Karpas-422 (cell line): Measurements from ENCODE around the gene BCHE. TPM values are rescaled to one million over a fixed set of nuclear protein-coding genes. Genes with fewer than 3 reads are reported as not detected.

Experiments used
- DNase-seq: peaks from one replicate; pipeline ENCODE4 v3.0.0-alpha.2; 2015
- H2AFZ ChIP-seq: fragments of 200-600 bp; sonication (generic); 2 replicates; pipeline ENCODE4 v1.6.1; 2014; ENCODE audit warnings: antibody characterized with exemption, low read length, mixed read lengths
- H3K27ac ChIP-seq: fragments of 200-600 bp; sonication (generic); 2 replicates; pipeline ENCODE4 v1.5.1; 2014; ENCODE audit warnings: mild to moderate bottlenecking, low read length, moderate library complexity
- H3K27me3 ChIP-seq: fragments of 200-600 bp; sonication (generic); 2 replicates; pipeline ENCODE4 v1.6.1; 2014; ENCODE audit warnings: low read length, mixed read lengths
- H3K36me3 ChIP-seq: fragments of 200-600 bp; sonication (generic); 2 replicates; pipeline ENCODE4 v1.6.1; 2014; ENCODE audit warnings: low read length, mixed read lengths; ENCODE audit not compliant: insufficient read depth
- H3K4me1 ChIP-seq: fragments of 200-600 bp; sonication (generic); 2 replicates; pipeline ENCODE4 v1.6.1; 2014; ENCODE audit warnings: mild to moderate bottlenecking, low read length, mixed read lengths
- H3K4me2 ChIP-seq: fragments of 200-600 bp; sonication (generic); 2 replicates; pipeline ENCODE4 v1.6.1; 2014; ENCODE audit warnings: low read length, low read depth, mild to moderate bottlenecking; ENCODE audit not compliant: poor library complexity, severe bottlenecking
- H3K4me3 ChIP-seq: fragments of 200-600 bp; sonication (generic); 2 replicates; pipeline ENCODE4 v1.5.1; 2014; ENCODE audit warnings: mild to moderate bottlenecking, antibody characterized with exemption, low read length, mixed read lengths
- H3K79me2 ChIP-seq: fragments of 200-600 bp; sonication (generic); 2 replicates; pipeline ENCODE4 v1.6.1; 2014; ENCODE audit warnings: mild to moderate bottlenecking, low read length, mixed read lengths
- H3K9ac ChIP-seq: fragments of 200-600 bp; sonication (generic); 2 replicates; pipeline ENCODE4 v1.6.0; 2014; ENCODE audit warnings: low read length
- H3K9me2 ChIP-seq: fragments of 200-600 bp; sonication (generic), shearing (Covaris generic); replicated peaks from 2 replicates; pipeline ENCODE4 v1.6.0; 2014; ENCODE audit warnings: mild to moderate bottlenecking, low read length, moderate library complexity; ENCODE audit not compliant: insufficient read depth
- H3K9me3 ChIP-seq: fragments of 300-700, 200-600 bp; sonication (generic); 2 replicates; pipeline ENCODE4 v1.6.1; 2014; ENCODE audit warnings: low read length, mixed read lengths
- H4K20me1 ChIP-seq: fragments of 200-600 bp; sonication (generic); 2 replicates; pipeline ENCODE4 v1.6.1; 2014; ENCODE audit warnings: mild to moderate bottlenecking, antibody characterized with exemption, low read length, low read depth; ENCODE audit not compliant: insufficient read depth
- total RNA-seq: library from RNA; depleted of rRNA; stranded (reverse); fragments of >200 nt; shearing (Covaris generic); gene quantifications from 2 replicates; pipeline ENCODE4 v1.2.3, GENCODE V29; 2014; ENCODE audit warnings: low replicate concordance

BCHE gene
- total RNA-seq, 1 experiment from 2014 or later, result 0.11 TPM

DNA sequence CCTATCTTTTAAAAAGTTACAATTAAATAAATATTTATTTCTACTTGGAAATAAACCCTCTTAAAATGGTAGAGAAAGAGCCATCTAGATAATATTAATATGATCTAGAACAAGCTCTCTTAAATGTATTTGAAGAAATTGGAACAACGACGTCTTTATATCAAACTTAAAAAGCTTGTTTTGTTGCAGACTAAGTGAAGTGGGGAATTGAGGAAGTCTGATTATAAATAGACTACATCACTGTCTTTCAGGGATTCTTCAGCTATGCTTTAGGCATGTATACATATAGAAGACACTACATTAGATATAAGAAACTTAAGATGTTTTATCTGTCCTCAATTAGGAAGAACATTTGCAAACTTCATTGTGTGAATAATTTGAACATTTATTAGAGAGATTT, 1.8 kb downstream of the BCHE start:
- Histone ChIP-seq H3K27ac (no peak overlapping the region), H3K79me2 (no peaks in the 10 kb centered on the region), H3K36me3 (no peaks in the 10 kb centered on the region), H3K4me2 (no peak overlapping the region), H2AFZ (no peak overlapping the region), H3K27me3 (no peaks in the 10 kb centered on the region), H3K9me2 (no peaks in the 10 kb centered on the region), H3K4me3 (no peak overlapping the region), H3K9me3 (peaks cover 9% of the 10 kb centered on the region), H3K9ac (no peak overlapping the region), H4K20me1 (no peaks in the 10 kb centered on the region), H3K4me1 (no peaks in the 10 kb centered on the region)
- DNase-seq, result no peak

GRCh38 chr3:165830746-165831145, 6.5 kb downstream of the BCHE start:
- Histone ChIP-seq H3K4me3 (no peak overlapping the region), H3K4me1 (no peaks in the 10 kb centered on the region), H3K9me3 (peaks cover 11% of the 10 kb centered on the region), H2AFZ (no peak overlapping the region), H3K79me2 (no peaks in the 10 kb centered on the region), H3K27ac (no peak overlapping the region), H3K4me2 (no peak overlapping the region), H3K9me2 (no peaks in the 10 kb centered on the region), H3K36me3 (no peaks in the 10 kb centered on the region), H3K27me3 (no peaks in the 10 kb centered on the region), H4K20me1 (no peaks in the 10 kb centered on the region), H3K9ac (no peak overlapping the region)
- no peak for DNase-seq

GRCh38 chr3:165827883-165828282, 9.3 kb downstream of the BCHE start:
- Histone ChIP-seq H3K9me3 (peaks cover 13% of the 10 kb centered on the region), H3K79me2 (no peaks in the 10 kb centered on the region), H3K4me3 (no peak overlapping the region), H3K4me2 (no peak overlapping the region), H3K36me3 (no peaks in the 10 kb centered on the region), H2AFZ (no peak overlapping the region), H3K9me2 (no peaks in the 10 kb centered on the region), H3K9ac (no peak overlapping the region), H3K27me3 (no peaks in the 10 kb centered on the region), H4K20me1 (no peaks in the 10 kb centered on the region), H3K27ac (no peak overlapping the region), H3K4me1 (no peaks in the 10 kb centered on the region)
- no peak for DNase-seq

DNA sequence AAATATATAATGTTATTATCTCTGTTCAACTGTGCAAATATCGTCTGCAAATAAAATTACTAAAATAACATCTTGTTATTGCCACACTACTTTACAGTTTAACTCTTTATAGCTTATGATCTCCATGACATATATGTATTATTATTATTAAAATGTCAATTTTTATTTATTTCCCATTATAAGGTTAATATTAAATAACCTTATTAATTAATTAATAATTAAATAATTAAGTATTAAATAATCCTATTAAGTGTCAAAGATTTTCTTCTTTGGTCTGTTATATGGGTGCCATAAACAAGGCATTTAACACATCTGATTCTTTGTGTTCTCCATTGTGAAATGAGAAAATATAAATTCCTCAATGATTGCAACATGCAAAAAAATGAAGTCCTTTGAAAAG, 10.0 kb downstream of the BCHE start:
- DNase-seq, result no peak
- Histone ChIP-seq H3K27ac (no peak overlapping the region), H4K20me1 (no peaks in the 10 kb centered on the region), H2AFZ (no peak overlapping the region), H3K4me1 (no peaks in the 10 kb centered on the region), H3K4me2 (no peak overlapping the region), H3K9me3 (peaks cover 16% of the 10 kb centered on the region), H3K9ac (no peak overlapping the region), H3K36me3 (no peaks in the 10 kb centered on the region), H3K4me3 (no peak overlapping the region), H3K9me2 (no peaks in the 10 kb centered on the region), H3K27me3 (no peaks in the 10 kb centered on the region), H3K79me2 (no peaks in the 10 kb centered on the region)

GRCh38 chr3:165820671-165821123, 16.5 kb downstream of the BCHE start:
- Histone ChIP-seq H3K4me1 (no peaks in the 10 kb centered on the region), H3K27ac (no peak overlapping the region), H3K4me2 (no peak overlapping the region), H2AFZ (no peak overlapping the region), H3K27me3 (no peaks in the 10 kb centered on the region), H3K4me3 (no peak overlapping the region), H3K36me3 (no peaks in the 10 kb centered on the region), H3K9me3 (peaks cover 25% of the 10 kb centered on the region), H4K20me1 (no peaks in the 10 kb centered on the region), H3K9me2 (no peaks in the 10 kb centered on the region), H3K9ac (no peak overlapping the region), H3K79me2 (no peaks in the 10 kb centered on the region)
- DNase-seq, result no peak

- no peak for DNase-seq
- Histone ChIP-seq H3K36me3 (no peaks in the 10 kb centered on the region), H3K27ac (no peak overlapping the region)
Measured at GRCh38 chr3:165817160-165817709, 20.0 kb downstream of the BCHE start.

GRCh38 chr3:165816209-165816608, 21.0 kb downstream of the BCHE start:
- H3K4me2 ChIP-seq, result no peak overlapping the region
- H3K79me2 ChIP-seq, result no peaks in the 10 kb centered on the region
- no peak for DNase-seq
- H4K20me1 ChIP-seq, result no peaks in the 10 kb centered on the region
- H3K9ac ChIP-seq, result no peak overlapping the region
- no peak overlapping the region for H3K4me3 ChIP-seq
- H3K36me3 ChIP-seq, result no peaks in the 10 kb centered on the region
- no peaks in the 10 kb centered on the region for H3K4me1 ChIP-seq
- H3K9me3 ChIP-seq, result peaks cover 24% of the 10 kb centered on the region
- H2AFZ ChIP-seq, result no peak overlapping the region
- no peaks in the 10 kb centered on the region for H3K27me3 ChIP-seq
- no peaks in the 10 kb centered on the region for H3K9me2 ChIP-seq
- H3K27ac ChIP-seq, result no peak overlapping the region

More at GRCh38 chr3:165817160-165817709, 20.0 kb downstream of the BCHE start:
- H3K4me2 ChIP-seq, result no peak overlapping the region
- H4K20me1 ChIP-seq, result no peaks in the 10 kb centered on the region
- no peaks in the 10 kb centered on the region for H3K79me2 ChIP-seq
- H3K9me2 ChIP-seq, result no peaks in the 10 kb centered on the region
- no peak overlapping the region for H3K4me3 ChIP-seq
- H3K27me3 ChIP-seq, result no peaks in the 10 kb centered on the region
- H3K9me3 ChIP-seq, result peaks cover 20% of the 10 kb centered on the region
- no peak overlapping the region for H2AFZ ChIP-seq
- H3K4me1 ChIP-seq, result no peaks in the 10 kb centered on the region
- no peak overlapping the region for H3K9ac ChIP-seq

- H3K79me2 ChIP-seq, result no peaks in the 10 kb centered on the region
- no peak overlapping the region for H2AFZ ChIP-seq
- peaks cover 24% of the 10 kb centered on the region for H3K9me3 ChIP-seq
- H3K4me2 ChIP-seq, result no peak overlapping the region
- H3K27me3 ChIP-seq, result no peaks in the 10 kb centered on the region
- no peak for DNase-seq
- no peaks in the 10 kb centered on the region for H3K4me1 ChIP-seq
- H3K9ac ChIP-seq, result no peak overlapping the region
- no peak overlapping the region for H3K27ac ChIP-seq
- no peaks in the 10 kb centered on the region for H4K20me1 ChIP-seq
- H3K36me3 ChIP-seq, result no peaks in the 10 kb centered on the region
- H3K4me3 ChIP-seq, result no peak overlapping the region
- no peaks in the 10 kb centered on the region for H3K9me2 ChIP-seq
Measured at GRCh38 chr3:165815682-165816081, 21.5 kb downstream of the BCHE start.

- no peaks in the 10 kb centered on the region for H3K36me3 ChIP-seq
- H3K4me2 ChIP-seq, result no peak overlapping the region
- no peaks in the 10 kb centered on the region for H3K9me2 ChIP-seq
- no peak overlapping the region for H3K4me3 ChIP-seq
- no peaks in the 10 kb centered on the region for H4K20me1 ChIP-seq
- no peak overlapping the region for H2AFZ ChIP-seq
- no peak for DNase-seq
- no peaks in the 10 kb centered on the region for H3K4me1 ChIP-seq
- H3K27ac ChIP-seq, result no peak overlapping the region
- H3K9ac ChIP-seq, result no peak overlapping the region
- H3K27me3 ChIP-seq, result no peaks in the 10 kb centered on the region
- H3K79me2 ChIP-seq, result no peaks in the 10 kb centered on the region
- H3K9me3 ChIP-seq, result peaks cover 20% of the 10 kb centered on the region
Measured at GRCh38 chr3:165814380-165814779, 22.8 kb downstream of the BCHE start.
